ENCODE data around the gene SLC43A2.
"Not testable (repeated sequence)": the region's sequence is repeated elsewhere in the genome, so short reads cannot be mapped to it uniquely, and the experiment has no call there.

The SLC43A2 gene

DNA sequence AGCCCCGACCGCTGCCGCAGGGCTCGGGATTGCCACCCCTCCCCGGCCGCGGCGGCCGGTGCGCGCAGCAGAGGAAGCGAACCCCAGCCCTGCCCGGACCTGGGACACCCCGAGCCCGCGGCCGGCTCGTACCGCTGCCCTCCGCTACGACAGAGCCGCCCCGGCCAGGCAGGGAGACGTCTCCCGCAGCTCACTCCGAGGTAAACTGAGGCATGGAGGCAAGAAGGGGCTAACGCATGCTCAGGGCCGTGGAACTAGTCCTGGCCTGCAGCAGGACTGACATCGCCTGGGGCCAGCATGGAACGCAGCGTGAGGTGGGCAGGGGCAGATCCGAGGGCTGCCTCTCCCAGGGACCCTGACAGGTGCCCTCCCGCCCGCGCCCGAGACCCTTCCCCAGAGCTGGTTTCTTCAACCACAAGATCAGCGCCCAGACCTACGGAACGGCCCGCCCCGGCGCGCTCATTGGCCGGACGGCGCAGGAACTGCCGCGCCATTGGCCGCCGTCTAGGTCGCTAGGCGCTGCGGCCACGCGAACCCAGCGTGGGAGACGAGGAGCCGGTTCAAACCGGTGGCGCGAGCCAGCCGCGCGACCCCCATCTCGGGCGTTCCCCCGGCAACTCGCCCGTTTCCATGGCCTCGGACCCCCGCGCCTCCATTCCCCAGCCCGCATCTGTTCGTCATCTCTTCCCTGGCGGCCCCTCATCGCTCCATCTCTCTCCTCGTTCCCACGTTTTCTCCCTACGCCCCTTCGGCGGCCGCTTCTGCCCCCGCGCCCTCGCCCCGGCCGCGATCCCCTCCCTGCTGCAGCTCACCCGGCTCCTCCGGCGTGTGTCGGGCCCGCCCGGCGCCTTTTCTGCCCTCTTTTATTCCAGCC lies at the start of gene SLC43A2:
Gene SLC43A2 (minus strand): TSS at position 853 of the 874 bp plus-strand sequence. CDS start 960 bp downstream, outside the sequence.
- DNase-seq (ENCODE audit: low read depth in 2 of 2), result peak; percentile 53 to 74

DNA sequence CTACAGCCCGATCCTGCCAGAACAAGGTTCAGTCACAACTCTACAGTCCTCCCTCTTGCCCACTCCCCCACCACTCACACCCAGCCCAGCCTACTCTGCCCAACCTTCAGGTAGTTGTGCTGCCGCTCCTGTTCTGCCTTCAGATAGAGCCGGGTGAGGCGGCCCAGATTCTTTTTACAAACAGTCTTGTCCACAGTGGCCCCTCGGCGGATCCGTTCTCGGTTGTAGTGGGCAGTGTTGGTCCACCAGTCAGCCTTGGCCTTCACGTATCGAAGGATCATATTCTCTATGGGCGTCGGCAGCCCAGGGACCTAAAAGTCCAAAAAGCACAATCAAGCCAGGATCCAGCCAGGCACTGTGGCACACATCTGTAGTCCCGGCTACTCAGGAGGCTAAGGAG lies 47.8 kb upstream of the SLC43A2 start:
- no peak for DNase-seq (ENCODE audit: low read depth in 2 of 2)

DNA sequence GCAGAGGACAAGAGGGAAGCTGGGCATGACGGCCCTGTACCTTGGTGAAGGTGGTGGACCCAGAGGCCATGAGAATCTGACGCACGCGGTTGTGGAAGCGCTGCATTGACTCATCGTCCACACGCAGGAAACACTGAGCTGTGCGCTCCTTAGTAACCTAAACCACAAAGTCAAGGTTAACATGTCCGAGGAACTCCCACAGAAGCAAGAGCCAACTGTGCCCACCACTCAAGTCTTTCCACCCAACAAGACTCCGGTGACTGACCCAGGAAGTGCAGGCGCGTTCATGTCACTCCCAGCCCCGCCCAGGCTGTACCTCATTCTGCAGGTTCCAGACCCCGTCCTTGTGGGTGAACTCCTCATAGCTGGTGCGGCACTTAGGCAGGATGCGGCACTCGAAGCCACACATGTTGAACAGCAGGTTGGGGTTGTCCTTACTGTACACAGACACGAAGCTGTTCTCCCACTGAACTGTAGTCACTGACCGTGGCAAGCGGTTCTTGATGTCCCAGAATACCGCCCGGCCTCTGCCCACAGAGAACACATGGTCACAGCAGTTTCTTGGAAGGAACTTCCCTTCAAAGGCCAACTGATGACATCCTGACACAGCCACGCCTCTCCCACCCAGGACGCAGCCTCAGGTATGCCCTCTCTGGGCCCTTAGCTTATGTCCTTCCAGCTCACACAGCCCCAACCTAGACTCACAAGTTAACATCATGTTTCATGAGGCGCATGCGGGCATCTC lies 44.6 kb upstream of the SLC43A2 start:
- no peak for DNase-seq (ENCODE audit: low read depth in 2 of 2)

DNA sequence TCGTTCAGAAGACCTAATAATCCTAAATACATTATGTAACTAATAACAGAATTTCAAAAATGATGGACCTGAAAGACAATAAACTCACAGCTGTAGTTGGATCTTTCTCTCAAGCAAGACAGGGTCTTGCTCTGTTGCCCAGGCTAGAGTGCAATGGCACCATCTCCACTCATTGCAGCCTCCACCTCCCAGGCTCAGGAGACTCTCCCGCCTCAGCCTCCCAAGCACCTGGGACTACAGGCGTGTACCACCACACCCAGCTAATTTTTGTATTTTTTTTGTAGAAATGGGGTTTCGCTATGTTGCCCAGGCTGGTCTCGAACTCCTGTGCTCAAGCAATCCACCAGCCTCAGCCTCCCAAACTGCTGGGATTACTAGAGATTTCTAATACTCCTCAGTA lies 35.3 kb upstream of the SLC43A2 start:
- DNase-seq (ENCODE audit: low read depth in 2 of 2), result not testable (repeated sequence)

DNA sequence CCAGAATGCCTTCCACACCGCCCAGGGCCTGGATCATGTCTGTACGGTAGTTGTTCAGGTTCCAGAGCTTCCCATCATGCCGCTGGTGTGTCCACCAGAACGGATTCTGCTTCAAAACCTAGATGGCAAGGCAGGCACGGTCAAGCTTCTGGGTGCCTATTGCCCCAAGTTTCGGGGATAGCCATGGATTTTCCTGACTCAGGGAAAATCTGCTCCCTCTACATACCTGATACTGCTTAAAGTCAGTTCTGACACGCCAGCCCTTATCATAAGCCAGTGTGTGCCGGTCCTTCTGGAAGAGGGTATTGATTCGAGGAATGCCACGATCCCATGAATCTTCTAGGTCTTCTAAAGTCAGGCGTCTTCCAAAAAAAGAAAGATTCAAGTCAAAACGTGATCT lies 32.4 kb upstream of the SLC43A2 start:
- DNase-seq (ENCODE audit: low read depth in 2 of 2), result no peak

DNA sequence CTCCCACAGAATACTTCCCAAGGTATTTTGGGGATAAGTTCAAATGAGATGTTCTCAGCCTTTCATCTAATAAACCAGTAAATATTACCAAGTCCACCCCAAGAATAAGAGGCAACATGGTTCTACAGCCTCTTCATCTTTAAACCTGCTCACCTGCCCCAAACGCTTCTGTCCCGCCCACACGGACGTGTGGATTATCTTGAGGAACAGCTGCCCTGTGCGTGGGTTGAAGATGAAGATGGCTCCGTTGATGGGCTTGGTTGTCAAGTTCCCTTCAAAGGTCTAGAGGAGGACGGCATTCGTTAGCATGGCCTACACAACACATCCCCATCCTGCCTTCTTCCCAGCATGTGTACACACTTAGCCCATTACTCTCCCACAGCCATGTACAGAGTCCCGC lies 29.5 kb upstream of the SLC43A2 start:
- DNase-seq (ENCODE audit: low read depth in 2 of 2), result no peak

DNA sequence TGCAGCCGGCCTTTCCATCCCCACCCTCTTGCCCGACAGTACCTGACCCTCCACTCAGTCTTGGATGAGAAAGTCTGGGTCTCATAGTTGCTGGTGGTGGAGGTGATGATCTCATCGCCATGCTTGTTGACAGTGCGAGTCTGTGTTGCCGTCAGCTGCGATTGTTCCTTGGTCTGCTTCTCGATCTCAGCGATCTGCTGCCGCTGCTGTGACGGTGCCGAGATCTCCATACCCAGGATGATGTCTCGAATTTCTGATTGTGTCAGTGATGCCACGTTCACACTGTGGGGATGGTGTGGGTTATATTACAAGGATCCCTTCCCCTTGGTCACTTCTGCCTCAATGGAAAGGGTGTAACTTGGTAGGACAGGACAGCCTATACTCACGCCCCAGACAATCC lies 25.1 kb upstream of the SLC43A2 start:
- no peak for DNase-seq (ENCODE audit: low read depth in 2 of 2)

DNA sequence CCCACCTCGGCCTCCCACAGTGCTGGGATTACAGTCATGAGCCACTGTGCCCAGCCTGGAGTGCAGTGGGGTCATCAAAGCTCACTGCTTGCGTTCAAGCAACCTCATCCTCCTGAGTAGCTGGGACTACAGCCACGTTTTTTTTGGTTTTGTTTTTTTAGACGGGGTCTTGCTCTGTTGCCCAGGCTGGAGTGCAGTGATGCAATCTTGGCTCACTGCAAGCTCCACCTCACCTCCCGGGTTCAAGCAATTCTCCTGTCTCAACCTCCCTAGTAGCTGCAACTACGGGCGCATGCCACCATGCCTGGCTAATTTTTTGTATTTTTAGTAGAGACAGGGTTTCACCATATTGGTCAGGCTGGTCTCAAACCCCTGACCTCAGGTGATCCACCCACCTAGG lies 24.2 kb upstream of the SLC43A2 start:
- not testable (repeated sequence) for DNase-seq (ENCODE audit: low read depth in 2 of 2)

DNA sequence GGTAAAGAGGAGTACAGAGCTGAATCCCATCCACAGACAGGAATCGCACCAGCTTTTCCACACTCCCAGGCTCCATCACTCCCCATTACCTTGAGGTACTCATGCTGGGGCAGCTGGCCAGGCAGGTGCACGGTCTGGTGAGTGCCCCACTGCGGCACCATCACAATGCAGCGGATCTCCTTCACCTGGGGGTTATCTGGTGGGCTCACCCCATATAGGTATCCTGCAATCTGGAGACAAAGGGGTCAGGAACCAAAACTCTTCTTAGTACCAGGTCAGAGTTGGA lies 22.9 kb upstream of the SLC43A2 start:
- DNase-seq (ENCODE audit: low read depth in 2 of 2), result no peak

DNA sequence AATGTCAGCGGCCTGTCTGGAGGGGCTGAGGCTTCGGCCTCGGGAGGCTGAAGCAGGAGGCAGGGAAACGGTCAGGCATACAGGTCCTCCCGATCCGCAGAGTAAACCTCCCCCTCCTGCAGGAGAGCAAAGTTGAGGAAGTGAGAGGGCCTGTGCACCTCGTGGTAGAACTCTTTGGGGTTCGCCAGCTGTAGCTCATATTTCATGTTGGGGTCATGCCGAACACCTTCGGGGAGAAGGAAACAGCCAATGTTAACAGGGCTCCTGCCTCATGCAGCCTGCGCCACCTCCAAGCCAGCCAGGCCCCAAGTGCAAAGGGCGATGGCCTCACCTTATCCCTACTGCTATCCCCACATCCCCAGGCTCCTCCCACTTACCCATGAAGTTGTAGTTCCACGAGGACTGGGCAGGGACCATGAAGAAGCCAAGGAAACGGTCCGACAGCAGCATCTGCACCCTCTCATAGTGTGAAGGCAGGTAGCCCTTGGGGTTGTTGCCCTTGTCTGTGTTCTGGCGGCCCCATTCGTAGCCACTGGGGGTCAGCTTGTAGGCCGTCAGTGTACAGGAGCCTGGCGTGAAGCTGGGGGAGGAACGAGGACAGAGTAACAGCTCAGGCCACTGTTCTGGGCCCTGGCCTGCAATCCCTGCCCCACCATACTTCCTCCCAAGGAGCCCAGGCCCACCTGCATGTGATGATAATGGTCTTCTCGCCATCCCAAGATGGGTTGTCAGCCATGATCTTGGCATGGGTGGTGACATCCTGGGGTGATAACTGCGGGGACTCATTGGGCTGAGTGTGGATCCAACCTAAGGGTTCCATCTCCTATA lies 22.3 kb upstream of the SLC43A2 start:
- no peak for DNase-seq (ENCODE audit: low read depth in 2 of 2)

DNA sequence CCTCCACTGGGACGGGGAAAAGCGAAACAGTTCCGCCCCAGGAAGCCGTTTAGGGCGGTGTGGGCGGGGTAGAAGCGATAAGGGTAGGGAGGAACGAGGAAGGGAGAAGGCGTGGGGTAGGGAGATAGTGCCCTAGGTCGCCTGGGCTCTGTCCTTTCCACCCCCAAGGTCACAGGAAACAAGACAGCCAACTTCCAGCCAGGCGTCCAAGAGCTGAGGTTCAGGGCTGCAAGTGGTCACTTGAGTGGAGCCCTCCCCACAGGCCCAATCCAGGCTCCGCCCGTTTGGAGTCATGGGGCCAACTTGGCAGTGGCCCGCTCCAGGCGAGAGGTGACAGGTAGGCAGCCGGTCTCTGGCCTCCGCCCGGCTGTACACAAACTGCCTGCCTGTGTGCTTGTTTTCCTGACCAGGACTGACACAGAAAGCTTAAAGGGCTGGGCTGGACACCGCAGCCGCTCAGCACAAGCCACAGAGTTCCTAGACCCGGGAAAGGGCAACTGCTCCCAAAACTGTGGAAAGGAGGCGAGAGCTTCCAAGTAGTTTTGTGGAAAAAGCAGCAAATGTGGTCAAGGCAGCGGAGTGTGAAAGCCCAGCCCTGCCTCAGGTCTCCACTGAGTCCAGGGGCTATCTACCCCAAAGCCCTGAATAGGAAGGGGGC lies 21.3 kb upstream of the SLC43A2 start, which contains the start of gene RILP:
Gene RILP (minus strand): TSS at position 23 of the 658 bp plus-strand sequence. CDS start 62 bp downstream, outside the sequence.
- DNase-seq (ENCODE audit: low read depth in 2 of 2), result no peak

DNA sequence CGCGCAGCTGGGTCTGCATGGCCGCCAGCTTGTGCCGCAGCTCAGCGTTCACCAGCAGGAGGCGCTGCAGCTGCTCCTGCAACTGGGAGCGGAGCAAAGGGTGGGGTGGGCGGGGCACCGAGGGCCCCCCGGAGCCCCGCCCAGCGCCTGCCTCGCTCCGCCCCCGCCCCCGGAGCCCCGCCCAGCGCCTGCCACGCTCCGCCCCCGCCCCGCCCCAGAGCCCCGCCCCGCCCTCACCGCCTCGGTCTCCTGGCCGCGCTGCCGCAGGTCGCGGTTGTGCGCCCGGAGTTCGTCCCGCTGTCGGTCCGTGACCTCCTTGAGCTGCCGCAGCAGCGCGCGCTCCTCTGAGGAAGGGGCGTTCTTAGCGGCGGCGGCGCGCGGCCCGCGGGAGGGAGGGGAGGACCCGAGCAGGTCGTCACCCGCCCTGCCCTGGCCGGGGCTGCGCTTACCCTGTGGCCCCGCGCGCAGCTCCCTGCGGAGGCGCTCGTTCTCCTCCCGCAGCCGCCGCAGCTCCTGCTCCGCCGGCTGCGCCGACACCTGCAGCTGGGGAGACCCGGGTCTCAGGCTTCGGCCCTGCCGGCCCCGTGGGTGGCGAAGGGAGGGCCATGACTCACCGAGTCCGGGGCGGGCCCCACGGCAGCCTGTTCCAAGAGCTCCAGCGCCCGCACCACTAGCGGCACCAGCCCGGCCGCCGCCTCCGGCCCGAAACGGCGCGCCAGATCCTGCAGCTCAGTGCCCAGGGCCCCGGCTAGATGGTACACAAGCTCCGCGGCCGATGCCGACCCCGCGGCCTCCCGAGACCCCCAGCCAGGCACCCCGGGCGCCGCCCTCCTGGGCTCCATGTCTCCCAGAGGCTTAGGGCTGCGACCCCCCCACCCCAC lies 20.6 kb upstream of the SLC43A2 start:
- DNase-seq (ENCODE audit: low read depth in 2 of 2), result peak; percentile 89 to 94

DNA sequence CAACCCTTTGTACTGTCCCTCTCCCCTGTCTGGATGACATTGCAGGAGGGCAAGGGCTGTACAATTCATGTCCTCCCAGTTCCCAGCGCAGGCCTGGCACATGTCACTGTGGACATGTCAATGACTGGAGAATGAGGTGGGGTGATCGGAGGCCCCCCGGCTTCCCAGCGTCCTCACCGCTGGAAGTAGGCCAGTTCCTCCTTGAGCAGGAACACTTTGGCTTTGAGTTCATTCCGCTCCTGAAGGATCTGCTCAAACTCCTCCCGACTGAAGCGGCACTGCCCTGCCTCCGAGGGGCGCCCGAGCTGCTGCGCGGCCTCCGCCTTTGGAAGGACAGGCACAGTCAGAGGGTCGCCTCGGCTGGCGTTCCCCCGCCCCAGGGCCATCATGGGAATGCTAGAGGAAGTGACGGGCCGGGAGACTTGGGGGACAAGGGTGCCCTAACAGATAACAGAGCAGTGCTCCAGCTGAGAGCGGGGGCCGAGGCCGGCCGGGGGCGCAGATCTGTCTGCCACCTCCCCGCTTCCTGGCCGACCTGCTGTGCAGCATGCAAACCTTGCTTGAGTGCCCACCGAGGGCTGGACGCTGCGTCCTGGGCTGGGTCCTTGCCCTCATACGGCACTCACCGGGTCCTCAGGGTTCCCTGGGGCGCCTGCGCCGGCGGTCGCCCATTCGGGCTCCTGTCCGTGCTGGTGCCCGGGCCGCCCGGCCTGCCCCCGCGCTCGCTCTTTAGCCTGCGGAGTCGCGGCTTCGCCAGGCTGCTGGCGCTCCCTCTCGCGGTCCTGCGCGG lies 19.7 kb upstream of the SLC43A2 start:
- no peak for DNase-seq (ENCODE audit: low read depth in 2 of 2)

DNA sequence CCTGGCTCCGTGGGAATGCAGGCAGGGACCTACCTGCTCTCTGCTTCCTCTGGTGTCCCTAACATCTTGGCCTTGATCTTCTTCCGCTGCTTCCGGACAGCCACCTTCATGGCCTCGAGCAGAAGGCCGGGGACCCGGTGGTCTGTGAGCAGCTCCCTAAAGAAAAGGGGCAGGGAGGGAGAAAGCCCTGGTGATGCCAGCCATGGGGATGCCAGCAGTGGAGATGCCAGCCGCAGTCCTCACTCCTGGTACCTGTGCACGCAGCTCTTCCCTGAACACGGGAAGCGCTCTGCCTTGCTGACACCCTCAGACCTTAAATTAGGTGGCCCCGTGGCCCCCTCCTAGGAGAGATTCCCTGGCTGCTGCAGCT lies 19.2 kb upstream of the SLC43A2 start:
- DNase-seq (ENCODE audit: low read depth in 2 of 2), result no peak

DNA sequence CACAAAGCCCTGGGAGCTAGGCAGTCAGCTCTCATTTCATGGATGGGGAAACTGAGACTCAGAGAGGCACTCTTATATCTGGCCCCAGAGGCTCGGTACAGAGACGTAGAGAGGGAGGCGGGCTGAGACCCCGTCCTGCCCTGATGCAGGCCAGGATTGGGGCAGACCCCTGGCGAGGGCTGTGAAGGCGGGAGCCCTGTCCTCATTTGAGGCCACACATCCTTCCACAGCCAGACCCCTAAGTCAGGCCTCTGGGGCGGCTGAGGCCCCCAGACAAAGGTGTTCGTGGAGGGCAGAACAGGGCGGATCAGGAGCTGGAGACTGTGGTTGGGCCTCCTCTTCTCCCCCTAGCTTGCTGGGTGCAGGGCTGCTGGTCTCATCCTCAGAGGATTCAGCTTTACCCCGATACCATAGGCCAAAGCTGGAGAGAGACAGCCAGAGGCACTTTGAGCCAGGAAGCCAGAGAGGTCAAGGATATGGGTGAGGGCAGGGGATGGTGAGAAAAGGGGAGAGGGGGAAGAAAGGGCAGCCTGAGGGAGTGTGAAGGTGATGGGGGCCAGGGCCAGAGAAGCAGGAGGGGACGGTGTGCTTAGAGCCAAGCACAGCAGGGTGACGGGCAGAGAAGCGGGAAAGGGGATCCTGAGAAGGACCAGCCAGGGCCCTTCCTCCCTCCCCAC lies 17.7 kb upstream of the SLC43A2 start:
- DNase-seq (ENCODE audit: low read depth in 2 of 2), result no peak

DNA sequence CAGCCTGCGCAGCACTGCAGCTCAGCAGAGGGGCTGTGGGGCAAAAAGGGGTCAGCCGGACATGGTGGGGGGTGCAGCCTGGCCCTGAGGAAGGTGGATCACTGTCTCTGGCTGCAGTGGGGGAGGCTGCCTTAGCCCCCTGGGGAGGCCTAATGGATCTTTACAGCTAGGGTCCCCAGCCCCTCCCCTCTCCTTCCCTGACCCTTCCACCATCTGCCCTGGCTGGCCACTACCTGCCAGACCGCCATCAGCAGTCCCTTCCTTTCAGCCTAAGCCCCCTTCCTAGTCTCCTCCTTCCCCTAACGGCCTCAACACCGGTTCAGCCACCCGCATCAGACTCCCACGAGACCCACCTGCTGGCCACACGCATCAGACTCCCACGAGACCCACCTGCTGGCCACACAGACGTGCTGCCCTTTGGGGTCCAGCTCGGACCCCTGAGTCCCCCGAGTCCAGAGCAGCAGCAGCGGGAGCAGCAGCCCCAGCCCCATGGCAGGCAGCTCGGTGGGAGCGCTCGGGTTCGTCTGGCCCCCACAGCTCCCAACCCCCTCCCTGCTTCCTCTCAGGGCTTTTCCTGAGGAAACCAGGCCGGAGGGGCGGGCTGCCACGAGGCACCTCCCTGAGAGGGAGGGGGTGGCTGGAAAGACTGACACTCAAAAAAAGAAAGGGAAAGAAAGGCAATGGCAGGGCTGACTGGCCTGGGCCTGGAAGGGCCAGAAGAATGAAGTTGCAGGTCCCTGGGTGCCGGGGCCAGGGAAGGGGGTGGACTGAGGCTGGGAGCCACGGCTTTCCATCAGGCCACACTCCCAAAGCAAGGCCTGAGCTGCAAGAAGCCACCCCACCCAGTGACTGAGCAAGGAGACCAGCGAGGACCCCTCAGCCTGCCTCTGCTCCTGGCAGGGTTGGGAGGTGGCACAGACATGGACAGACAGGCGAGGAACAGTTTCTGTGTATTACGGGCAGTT lies 16.9 kb upstream of the SLC43A2 start, which contains the start of gene SCARF1:
Gene SCARF1 (minus strand): TSS at position 526 of the 965 bp plus-strand sequence. CDS start 35 bp downstream, at position 491.
- DNase-seq (ENCODE audit: low read depth in 2 of 2), result no peak

DNA sequence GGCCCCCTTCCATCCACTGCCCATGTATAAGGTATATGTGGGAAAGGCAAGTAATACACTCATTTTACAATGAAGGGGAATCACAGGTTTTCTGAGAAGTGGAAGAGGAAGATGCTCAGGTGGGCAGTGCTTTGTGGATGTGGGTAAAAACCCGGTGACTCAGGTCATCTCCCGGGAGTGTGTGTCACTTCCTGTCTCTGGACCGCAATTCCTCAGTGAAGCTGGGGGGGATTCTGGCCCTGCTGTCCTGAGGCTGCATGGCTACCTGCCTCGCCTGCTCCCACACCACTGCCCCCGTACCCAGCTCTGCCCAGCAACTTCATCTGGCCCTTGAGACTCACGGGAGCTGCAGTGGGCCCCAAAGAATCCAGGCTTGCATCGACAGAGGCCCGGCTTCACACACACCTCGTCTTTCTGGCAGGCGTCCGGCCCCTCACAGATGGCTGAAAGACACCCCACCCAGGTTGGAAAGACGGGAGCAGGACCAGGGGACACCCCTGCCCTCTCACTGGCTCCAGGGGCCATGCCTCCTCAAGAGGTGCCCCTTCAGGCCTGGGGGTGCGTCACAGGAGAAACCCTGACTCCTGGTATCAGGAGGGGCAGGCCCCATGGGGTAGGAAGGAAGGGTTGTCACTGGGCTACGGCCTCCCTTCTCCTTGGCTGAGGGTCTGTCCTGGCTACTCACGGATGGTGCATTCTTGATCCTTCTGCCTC lies 16.0 kb upstream of the SLC43A2 start:
- DNase-seq (ENCODE audit: low read depth in 2 of 2), result no peak

Data from stimulated activated CD4-positive, alpha-beta T cell treated with anti-CD3 and anti-CD28 coated beads, Interleukin-1b, Interleukin-23, amount 100 ng/mL, for 4 hours (primary cell).